Transverse colon (tissue), 4 donors: Measurements from ENCODE around the gene LYPD4. TPM values are rescaled to one million over a fixed set of nuclear protein-coding genes. Genes with fewer than 3 reads are reported as not detected.

Experiments used
- small RNA-seq, 4 donors: library from RNA; depleted of rRNA; stranded (forward); fragments of <200 nt; gene quantifications; one replicate each; pipeline ENCODE3, GENCODE V24; 2016
- total RNA-seq, 4 donors: library from RNA; depleted of rRNA; stranded (reverse); fragments of >200 nt; gene quantifications; one replicate each; pipeline ENCODE4 v1.1.0, GENCODE V29; 2016

Gene LYPD4
- total RNA-seq, 4 donors from 2014 or later: not detected

Small RNA genes within 50 kb of the gene (small RNA-seq; reads per million reads assigned to genes)
- gene MIR6797: 0 reads per million in 4 donors

Other genes starting within 250 kb of the LYPD4 start
- 1 to 10 TPM in 1 of 4 donors, under 1 TPM in 1, not detected in 2; 0.48 to 1.5 TPM for gene CEACAM4, start 217.6 kb downstream of the LYPD4 start, total RNA-seq
- 1,000 to 10,000 TPM in 3 of 4 donors, 10 to 100 TPM in 1; 26.3 to 2,498 (median 1,946) TPM for gene CEACAM7, start 156.4 kb downstream of the LYPD4 start, total RNA-seq
- 1,000 to 10,000 TPM in 3 of 4 donors, 10 to 100 TPM in 1; 95.5 to 1,964 (median 1,677) TPM for gene CEACAM5, start 136.1 kb downstream of the LYPD4 start, total RNA-seq
- gene CEACAM6, start 89.2 kb downstream of the LYPD4 start, total RNA-seq: 100 to 1,000 TPM in 2 of 4 donors, 10 to 100 TPM in 2; 33.8 to 209 (median 104) TPM
- 1 to 10 TPM in 2 of 4 donors, under 1 TPM in 1, not detected in 1; 0.82 to 2.2 (median 1.6) TPM for gene CEACAM3, start 48.1 kb downstream of the LYPD4 start, total RNA-seq
- not detected for gene DMRTC2, start 359 bp upstream of the LYPD4 start, total RNA-seq
- gene RPS19, start 15.6 kb upstream of the LYPD4 start, total RNA-seq: 1,000 to 10,000 TPM in 2 of 4 donors, 100 to 1,000 TPM in 2; 595 to 1,336 (median 1,016) TPM
- 10 to 100 TPM in 1 of 4 donors, 1 to 10 TPM in 2, not detected in 1; 2.3 to 33.0 (median 8.2) TPM for gene CD79A, start 32.6 kb upstream of the LYPD4 start, total RNA-seq
- gene ARHGEF1, start 38.5 kb upstream of the LYPD4 start, total RNA-seq: 100 to 1,000 TPM in 2 of 4 donors, 10 to 100 TPM in 2; 64.3 to 215 (median 113) TPM
- 1 to 10 TPM in 2 of 4 donors, under 1 TPM in 2; 0.27 to 1.9 (median 0.95) TPM for gene ERFL, start 83.8 kb upstream of the LYPD4 start, total RNA-seq
- 100 to 1,000 TPM in 3 of 4 donors, 10 to 100 TPM in 1; 75.6 to 235 (median 165) TPM for gene RABAC1, start 114.6 kb upstream of the LYPD4 start, total RNA-seq
- gene ATP1A3, start 149.5 kb upstream of the LYPD4 start, total RNA-seq: 1 to 10 TPM in 2 of 4 donors, under 1 TPM in 1, not detected in 1; 0.20 to 1.1 (median 1.1) TPM
- gene GRIK5, start 225.5 kb upstream of the LYPD4 start, total RNA-seq: 10 to 100 TPM in 1 of 4 donors, 1 to 10 TPM in 3; 1.6 to 13.1 (median 3.6) TPM
- 10 to 100 TPM in 3 of 4 donors, 1 to 10 TPM in 1; 8.0 to 18.7 (median 16.5) TPM for gene ZNF574, start 231.5 kb upstream of the LYPD4 start, total RNA-seq